SK-N-SH treated with all-trans-retinoic acid at 6 μM for 48 hours (cell line): ENCODE measurements around the gene MTCH1.

Experiments
- ATAC-seq: fragments of 200-7000 bp; cut with Tn5 transposase; 3 replicates; pipeline ENCODE4 v1.9.1; 2020; ENCODE audit warnings: mild to moderate bottlenecking, moderate library complexity
- ARNTL ChIP-seq: fragments of 450-650 bp; formaldehyde crosslinking; IDR thresholded peaks from 2 replicates; pipeline ENCODE4 v1.5.0; 2020; ENCODE audit warnings: low read depth, mild to moderate bottlenecking, moderate library complexity, borderline replicate concordance
- BACH2 ChIP-seq: fragments of 250-450 bp; sonication (Bioruptor Pico); IDR thresholded peaks from 2 replicates; pipeline ENCODE4 v1.9.0; 2021; ENCODE audit warnings: mild to moderate bottlenecking, borderline replicate concordance
- CSDC2 ChIP-seq: fragments of 250-450 bp; sonication (Bioruptor Pico); IDR thresholded peaks from 2 replicates; pipeline ENCODE4 v1.5.0; 2020; ENCODE audit warnings: mild to moderate bottlenecking, moderate library complexity
- ESRRG ChIP-seq: fragments of 250-450 bp; sonication (Bioruptor Pico); IDR thresholded peaks from 2 replicates; pipeline ENCODE4 v1.6.1; 2021; ENCODE audit warnings: mild to moderate bottlenecking
- ISL1 ChIP-seq: fragments of 250-450 bp; sonication (Bioruptor Pico); IDR thresholded peaks from 2 replicates; pipeline ENCODE4 v2.1.2; 2022; ENCODE audit warnings: mild to moderate bottlenecking, moderate library complexity
- OSR1 ChIP-seq: fragments of 250-450 bp; sonication (Bioruptor Pico); IDR thresholded peaks from 2 replicates; pipeline ENCODE4 v1.8.0; 2022; ENCODE audit warnings: moderate library complexity, mild to moderate bottlenecking, inconsistent platforms
- PPARA ChIP-seq: fragments of 250-450 bp; sonication (Bioruptor Pico); IDR thresholded peaks from 2 replicates; pipeline ENCODE4 v1.5.0; 2020; ENCODE audit warnings: mild to moderate bottlenecking, borderline replicate concordance
- RARB ChIP-seq: fragments of 250-450 bp; sonication (Bioruptor Pico); IDR thresholded peaks from 2 replicates; pipeline ENCODE4 v1.8.0; 2021; ENCODE audit warnings: mild to moderate bottlenecking, moderate library complexity
- TCF4 ChIP-seq: fragments of 250-450 bp; sonication (Bioruptor Pico); IDR thresholded peaks from 2 replicates; pipeline ENCODE4 v1.8.0; 2021; ENCODE audit warnings: mild to moderate bottlenecking, moderate library complexity, borderline replicate concordance
- TOX ChIP-seq: fragments of 250-450 bp; sonication (Bioruptor Pico); IDR thresholded peaks from 2 replicates; pipeline ENCODE4 v1.8.0; 2021; ENCODE audit warnings: mild to moderate bottlenecking, moderate library complexity, borderline replicate concordance
- ZC3H10 ChIP-seq: fragments of 250-450 bp; sonication (Bioruptor Pico); IDR thresholded peaks from 2 replicates; pipeline ENCODE4 v1.5.1; 2021; ENCODE audit warnings: mild to moderate bottlenecking, moderate library complexity
- ZFP3 ChIP-seq: fragments of 250-450 bp; sonication (Bioruptor Pico); IDR thresholded peaks from 2 replicates; pipeline ENCODE4 v1.5.0; 2020; ENCODE audit warnings: mild to moderate bottlenecking, moderate library complexity
- ZFP30 ChIP-seq: fragments of 450-650 bp; formaldehyde crosslinking; IDR thresholded peaks from 2 replicates; pipeline ENCODE4 v1.5.0; 2022; ENCODE audit warnings: mild to moderate bottlenecking, moderate library complexity
- ZNF565 ChIP-seq: fragments of 450-650 bp; formaldehyde crosslinking; conservative IDR thresholded peaks from 2 replicates; pipeline ENCODE4 v1.5.0; 2020; ENCODE audit warnings: low read depth, mild to moderate bottlenecking, moderate library complexity
- ZNF70 ChIP-seq: fragments of 450-650 bp; formaldehyde crosslinking; IDR thresholded peaks from 2 replicates; pipeline ENCODE4 v1.5.0; 2020; ENCODE audit warnings: mild to moderate bottlenecking, moderate library complexity
- ZNF8 ChIP-seq: fragments of 450-650 bp; formaldehyde crosslinking; IDR thresholded peaks from 2 replicates; pipeline ENCODE4 v1.5.0; 2020; ENCODE audit warnings: mild to moderate bottlenecking, moderate library complexity
- TF ChIP-seq, protein P1 (sequence below): fragments of 250-450 bp; sonication (Bioruptor Pico); IDR thresholded peaks from 2 replicates; pipeline ENCODE4 v1.8.0; 2021; ENCODE audit warnings: low read depth, mild to moderate bottlenecking, moderate library complexity, borderline replicate concordance
- TF ChIP-seq, protein P2 (sequence below): fragments of 250-450 bp; sonication (Bioruptor Pico); IDR thresholded peaks from 2 replicates; pipeline ENCODE4 v1.5.1; 2020; ENCODE audit warnings: low read depth, mild to moderate bottlenecking, moderate library complexity
- TF ChIP-seq, protein P3 (sequence below): fragments of 250-450 bp; sonication (Bioruptor Pico); IDR thresholded peaks from 2 replicates; pipeline ENCODE4 v1.8.0; 2020; ENCODE audit warnings: mild to moderate bottlenecking, moderate library complexity, borderline replicate concordance
- TF ChIP-seq, protein P4 (sequence below): fragments of 250-450 bp; sonication (Bioruptor Pico); IDR thresholded peaks from 2 replicates; pipeline ENCODE4 v1.5.0; 2020; ENCODE audit warnings: mild to moderate bottlenecking, moderate library complexity
- TF ChIP-seq, protein P5 (sequence below): fragments of 250-450 bp; sonication (Bioruptor Pico); IDR thresholded peaks from 2 replicates; pipeline ENCODE4 v1.5.1; 2021; ENCODE audit warnings: mild to moderate bottlenecking, moderate library complexity

MTCH1 gene

DNA sequence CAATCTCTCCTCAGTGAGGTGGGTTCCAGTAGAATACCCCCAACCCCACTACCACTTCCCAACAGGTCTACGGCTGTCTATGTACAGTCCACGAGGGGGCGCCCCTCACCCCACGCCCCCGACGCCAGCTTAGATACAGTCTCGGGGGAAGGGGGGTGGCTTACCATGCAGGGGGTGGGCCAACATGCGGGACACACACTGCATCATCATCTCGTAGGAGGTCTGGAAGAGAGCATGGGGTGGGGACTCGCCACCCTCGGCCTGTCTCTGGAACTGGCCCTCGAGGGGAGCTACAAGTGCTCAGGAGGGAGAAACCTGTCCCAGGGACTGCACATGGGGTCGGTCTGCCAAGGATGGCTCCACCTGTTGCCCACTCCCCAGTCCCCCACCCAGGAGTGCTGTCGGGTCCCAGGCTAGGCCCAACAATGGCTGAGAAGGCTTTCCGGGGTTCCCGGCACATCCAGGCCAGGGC lies 8.5 kb downstream of the MTCH1 start:
- ATAC-seq: peak; percentile 30; the same call in 1 of the 3 replicates
- no peak for TF ChIP-seq ZFP30 (CRISPR knock-in tag)
- no peak for TF ChIP-seq ISL1 (CRISPR knock-in tag)
- no peak for TF ChIP-seq OSR1
- TF ChIP-seq TOX (CRISPR knock-in tag): no peak
- TF ChIP-seq, protein P1, sequence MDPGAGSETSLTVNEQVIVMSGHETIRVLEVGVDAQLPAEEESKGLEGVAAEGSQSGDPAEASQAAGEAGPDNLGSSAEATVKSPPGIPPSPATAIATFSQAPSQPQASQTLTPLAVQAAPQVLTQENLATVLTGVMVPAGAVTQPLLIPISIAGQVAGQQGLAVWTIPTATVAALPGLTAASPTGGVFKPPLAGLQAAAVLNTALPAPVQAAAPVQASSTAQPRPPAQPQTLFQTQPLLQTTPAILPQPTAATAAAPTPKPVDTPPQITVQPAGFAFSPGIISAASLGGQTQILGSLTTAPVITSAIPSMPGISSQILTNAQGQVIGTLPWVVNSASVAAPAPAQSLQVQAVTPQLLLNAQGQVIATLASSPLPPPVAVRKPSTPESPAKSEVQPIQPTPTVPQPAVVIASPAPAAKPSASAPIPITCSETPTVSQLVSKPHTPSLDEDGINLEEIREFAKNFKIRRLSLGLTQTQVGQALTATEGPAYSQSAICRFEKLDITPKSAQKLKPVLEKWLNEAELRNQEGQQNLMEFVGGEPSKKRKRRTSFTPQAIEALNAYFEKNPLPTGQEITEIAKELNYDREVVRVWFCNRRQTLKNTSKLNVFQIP (CRISPR knock-in tag): no peak
- TF ChIP-seq RARB: no peak
- TF ChIP-seq, protein P2, sequence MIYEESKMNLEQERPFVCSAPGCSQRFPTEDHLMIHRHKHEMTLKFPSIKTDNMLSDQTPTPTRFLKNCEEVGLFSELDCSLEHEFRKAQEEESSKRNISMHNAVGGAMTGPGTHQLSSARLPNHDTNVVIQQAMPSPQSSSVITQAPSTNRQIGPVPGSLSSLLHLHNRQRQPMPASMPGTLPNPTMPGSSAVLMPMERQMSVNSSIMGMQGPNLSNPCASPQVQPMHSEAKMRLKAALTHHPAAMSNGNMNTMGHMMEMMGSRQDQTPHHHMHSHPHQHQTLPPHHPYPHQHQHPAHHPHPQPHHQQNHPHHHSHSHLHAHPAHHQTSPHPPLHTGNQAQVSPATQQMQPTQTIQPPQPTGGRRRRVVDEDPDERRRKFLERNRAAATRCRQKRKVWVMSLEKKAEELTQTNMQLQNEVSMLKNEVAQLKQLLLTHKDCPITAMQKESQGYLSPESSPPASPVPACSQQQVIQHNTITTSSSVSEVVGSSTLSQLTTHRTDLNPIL (CRISPR knock-in tag): no peak
- TF ChIP-seq ZNF70 (CRISPR knock-in tag): no peak
- TF ChIP-seq ARNTL (CRISPR knock-in tag): no peak
- TF ChIP-seq PPARA (CRISPR knock-in tag): no peak
- TF ChIP-seq CSDC2 (CRISPR knock-in tag): no peak
- TF ChIP-seq, protein P3, sequence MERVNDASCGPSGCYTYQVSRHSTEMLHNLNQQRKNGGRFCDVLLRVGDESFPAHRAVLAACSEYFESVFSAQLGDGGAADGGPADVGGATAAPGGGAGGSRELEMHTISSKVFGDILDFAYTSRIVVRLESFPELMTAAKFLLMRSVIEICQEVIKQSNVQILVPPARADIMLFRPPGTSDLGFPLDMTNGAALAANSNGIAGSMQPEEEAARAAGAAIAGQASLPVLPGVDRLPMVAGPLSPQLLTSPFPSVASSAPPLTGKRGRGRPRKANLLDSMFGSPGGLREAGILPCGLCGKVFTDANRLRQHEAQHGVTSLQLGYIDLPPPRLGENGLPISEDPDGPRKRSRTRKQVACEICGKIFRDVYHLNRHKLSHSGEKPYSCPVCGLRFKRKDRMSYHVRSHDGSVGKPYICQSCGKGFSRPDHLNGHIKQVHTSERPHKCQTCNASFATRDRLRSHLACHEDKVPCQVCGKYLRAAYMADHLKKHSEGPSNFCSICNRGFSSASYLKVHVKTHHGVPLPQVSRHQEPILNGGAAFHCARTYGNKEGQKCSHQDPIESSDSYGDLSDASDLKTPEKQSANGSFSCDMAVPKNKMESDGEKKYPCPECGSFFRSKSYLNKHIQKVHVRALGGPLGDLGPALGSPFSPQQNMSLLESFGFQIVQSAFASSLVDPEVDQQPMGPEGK: no peak
- no peak for TF ChIP-seq ESRRG (CRISPR knock-in tag)
- no peak for TF ChIP-seq ZFP3 (CRISPR knock-in tag)
- TF ChIP-seq ZNF8 (CRISPR knock-in tag): no peak
- TF ChIP-seq ZC3H10 (CRISPR knock-in tag): no peak
- no peak for TF ChIP-seq BACH2
- no peak for TF ChIP-seq ZNF565 (CRISPR knock-in tag)
- TF ChIP-seq, protein P4, sequence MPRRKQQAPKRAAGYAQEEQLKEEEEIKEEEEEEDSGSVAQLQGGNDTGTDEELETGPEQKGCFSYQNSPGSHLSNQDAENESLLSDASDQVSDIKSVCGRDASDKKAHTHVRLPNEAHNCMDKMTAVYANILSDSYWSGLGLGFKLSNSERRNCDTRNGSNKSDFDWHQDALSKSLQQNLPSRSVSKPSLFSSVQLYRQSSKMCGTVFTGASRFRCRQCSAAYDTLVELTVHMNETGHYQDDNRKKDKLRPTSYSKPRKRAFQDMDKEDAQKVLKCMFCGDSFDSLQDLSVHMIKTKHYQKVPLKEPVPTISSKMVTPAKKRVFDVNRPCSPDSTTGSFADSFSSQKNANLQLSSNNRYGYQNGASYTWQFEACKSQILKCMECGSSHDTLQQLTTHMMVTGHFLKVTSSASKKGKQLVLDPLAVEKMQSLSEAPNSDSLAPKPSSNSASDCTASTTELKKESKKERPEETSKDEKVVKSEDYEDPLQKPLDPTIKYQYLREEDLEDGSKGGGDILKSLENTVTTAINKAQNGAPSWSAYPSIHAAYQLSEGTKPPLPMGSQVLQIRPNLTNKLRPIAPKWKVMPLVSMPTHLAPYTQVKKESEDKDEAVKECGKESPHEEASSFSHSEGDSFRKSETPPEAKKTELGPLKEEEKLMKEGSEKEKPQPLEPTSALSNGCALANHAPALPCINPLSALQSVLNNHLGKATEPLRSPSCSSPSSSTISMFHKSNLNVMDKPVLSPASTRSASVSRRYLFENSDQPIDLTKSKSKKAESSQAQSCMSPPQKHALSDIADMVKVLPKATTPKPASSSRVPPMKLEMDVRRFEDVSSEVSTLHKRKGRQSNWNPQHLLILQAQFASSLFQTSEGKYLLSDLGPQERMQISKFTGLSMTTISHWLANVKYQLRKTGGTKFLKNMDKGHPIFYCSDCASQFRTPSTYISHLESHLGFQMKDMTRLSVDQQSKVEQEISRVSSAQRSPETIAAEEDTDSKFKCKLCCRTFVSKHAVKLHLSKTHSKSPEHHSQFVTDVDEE (CRISPR knock-in tag): no peak
- TF ChIP-seq, protein P5, sequence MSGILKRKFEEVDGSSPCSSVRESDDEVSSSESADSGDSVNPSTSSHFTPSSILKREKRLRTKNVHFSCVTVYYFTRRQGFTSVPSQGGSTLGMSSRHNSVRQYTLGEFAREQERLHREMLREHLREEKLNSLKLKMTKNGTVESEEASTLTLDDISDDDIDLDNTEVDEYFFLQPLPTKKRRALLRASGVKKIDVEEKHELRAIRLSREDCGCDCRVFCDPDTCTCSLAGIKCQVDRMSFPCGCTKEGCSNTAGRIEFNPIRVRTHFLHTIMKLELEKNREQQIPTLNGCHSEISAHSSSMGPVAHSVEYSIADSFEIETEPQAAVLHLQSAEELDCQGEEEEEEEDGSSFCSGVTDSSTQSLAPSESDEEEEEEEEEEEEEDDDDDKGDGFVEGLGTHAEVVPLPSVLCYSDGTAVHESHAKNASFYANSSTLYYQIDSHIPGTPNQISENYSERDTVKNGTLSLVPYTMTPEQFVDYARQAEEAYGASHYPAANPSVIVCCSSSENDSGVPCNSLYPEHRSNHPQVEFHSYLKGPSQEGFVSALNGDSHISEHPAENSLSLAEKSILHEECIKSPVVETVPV (CRISPR knock-in tag): no peak

DNA sequence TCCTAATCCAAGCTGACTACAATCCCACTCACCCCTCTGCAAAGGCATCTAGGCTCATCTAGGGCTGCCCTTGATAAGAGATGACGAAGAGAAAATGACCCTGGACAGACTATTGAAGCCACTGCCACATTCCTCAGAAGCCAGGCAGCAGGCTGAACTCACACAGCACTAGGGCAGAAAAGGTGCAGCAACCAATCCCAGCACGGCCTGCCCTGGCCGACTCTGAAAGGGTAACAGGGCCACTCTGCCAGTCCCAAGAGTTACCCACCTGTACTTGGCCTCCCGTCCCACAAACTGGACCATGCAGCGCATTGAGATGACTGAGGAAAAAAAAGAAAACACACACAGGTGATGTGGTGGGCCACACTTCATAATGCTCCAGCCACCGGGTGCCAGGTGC lies 9.1 kb downstream of the MTCH1 start:
- no peak for ATAC-seq
- no peak for TF ChIP-seq BACH2
- TF ChIP-seq OSR1: no peak
- TF ChIP-seq RARB: no peak
- TF ChIP-seq ZNF8 (CRISPR knock-in tag): no peak
- TF ChIP-seq ZFP3 (CRISPR knock-in tag): no peak
- no peak for TF ChIP-seq TCF4
- TF ChIP-seq, protein P1 (CRISPR knock-in tag): no peak
- TF ChIP-seq, protein P5 (CRISPR knock-in tag): no peak
- TF ChIP-seq, all 23 proteins: peak for 0
